Suprapubic skin (tissue), 4 donors: ENCODE data around the gene RAB34. TPM values are rescaled to one million over a fixed set of nuclear protein-coding genes. Genes with fewer than 3 reads are reported as not detected.

Source experiments
- DNase-seq, 2 donors: peaks; one replicate each; pipeline ENCODE4 v3.0.0-alpha.2; 2019; ENCODE audit warnings: low spot score in 2 of 2
- H3K27ac ChIP-seq: fragments of 200-600 bp; sonication (generic); one replicate; pipeline ENCODE4 v1.5.1; 2019
- H3K27me3 ChIP-seq: fragments of 200-600 bp; sonication (generic); one replicate; pipeline ENCODE4 v1.5.1; 2019
- H3K36me3 ChIP-seq: fragments of 200-600 bp; sonication (generic); one replicate; pipeline ENCODE4 v1.5.1; 2019
- H3K4me1 ChIP-seq: fragments of 200-600 bp; sonication (generic); one replicate; pipeline ENCODE4 v1.5.1; 2019
- H3K4me3 ChIP-seq: fragments of 200-600 bp; sonication (generic); one replicate; pipeline ENCODE4 v1.5.1; 2019; ENCODE audit warnings: mild to moderate bottlenecking
- H3K9me3 ChIP-seq: fragments of 200-600 bp; sonication (generic); one replicate; pipeline ENCODE4 v1.5.1; 2019
- CTCF ChIP-seq, 2 donors: fragments of 200-600 bp in 1 of 2; fragments of 450-650 bp in 1 of 2; sonication (generic) in 1 of 2; IDR thresholded peaks; one replicate each; pipeline ENCODE4 v1.5.1; 2016 to 2019; ENCODE audit warnings: antibody characterized with exemption in 2 of 2, mild to moderate bottlenecking in 1 of 2, moderate library complexity in 1 of 2
- EP300 ChIP-seq: sonication (generic); formaldehyde crosslinking; IDR thresholded peaks from one replicate; pipeline ENCODE4 v1.6.1; 2017; ENCODE audit warnings: antibody characterized with exemption
- POLR2A ChIP-seq, 2 donors: fragments of 450-650 bp; IDR thresholded peaks; one replicate each; pipeline ENCODE4 v1.6.1; 2017; ENCODE audit warnings: antibody characterized with exemption in 2 of 2, mild to moderate bottlenecking in 2 of 2, moderate library complexity in 2 of 2
- POLR2AphosphoS5 ChIP-seq, 3 donors: sonication (generic); formaldehyde crosslinking; IDR thresholded peaks; one replicate each; pipeline ENCODE4 v1.6.1; 2017; ENCODE audit warnings: antibody characterized with exemption in 3 of 3
- WGBS: methylation state at CpG from one replicate; pipeline ENCODE4 v1.1.5; 2018; 5-methylcytosine and 5-hydroxymethylcytosine counted together
- total RNA-seq, 4 donors: library from RNA; depleted of rRNA; stranded (reverse); fragments of >200 nt; gene quantifications; one replicate each; pipeline ENCODE4 v1.1.0, GENCODE V29; 2016

The RAB34 gene
- total RNA-seq, 4 donors from 2014 or later = 60.7 to 96.1 (median 77.6) TPM

GRCh38 chr17:28745786-28746411 lies 28.2 kb upstream of the RAB34 start:
- Histone ChIP-seq H3K36me3 (peaks cover 23% of the 10 kb centered on the region), H3K27me3 (no peaks in the 10 kb centered on the region), H3K27ac (peak overlapping the region; percentile 95), H3K4me1 (peaks cover 87% of the 10 kb centered on the region), H3K4me3 (peak overlapping the region; percentile 68), H3K9me3 (no peaks in the 10 kb centered on the region)
- TF ChIP-seq EP300 (no peak), POLR2AphosphoS5 (IDR thresholded peaks at IDR 0.05) (peak in 1 of 3 donors; percentile 39)
- DNase-seq = no peak
- 37% methylated on average over 3 of the region's 4 CpGs for WGBS

- peaks cover 83% of the 10 kb centered on the region for H3K4me1 ChIP-seq
- no peak for DNase-seq
- no peaks in the 10 kb centered on the region for H3K9me3 ChIP-seq
- H3K4me3 ChIP-seq = peak overlapping the region; percentile 68
- 7% methylated on average over 22 of the region's 31 CpGs for WGBS
- peaks cover 23% of the 10 kb centered on the region for H3K36me3 ChIP-seq
- TF ChIP-seq EP300 = no peak
- TF ChIP-seq POLR2AphosphoS5 (IDR thresholded peaks at IDR 0.05) = no peak
- no peak for TF ChIP-seq POLR2A (IDR thresholded peaks at IDR 0.05)
- TF ChIP-seq CTCF (IDR thresholded peaks at IDR 0.05) = no peak
- peak overlapping the region; percentile 95 for H3K27ac ChIP-seq
- no peaks in the 10 kb centered on the region for H3K27me3 ChIP-seq
Measured at GRCh38 chr17:28744972-28745785, 27.5 kb upstream of the RAB34 start.

DNA sequence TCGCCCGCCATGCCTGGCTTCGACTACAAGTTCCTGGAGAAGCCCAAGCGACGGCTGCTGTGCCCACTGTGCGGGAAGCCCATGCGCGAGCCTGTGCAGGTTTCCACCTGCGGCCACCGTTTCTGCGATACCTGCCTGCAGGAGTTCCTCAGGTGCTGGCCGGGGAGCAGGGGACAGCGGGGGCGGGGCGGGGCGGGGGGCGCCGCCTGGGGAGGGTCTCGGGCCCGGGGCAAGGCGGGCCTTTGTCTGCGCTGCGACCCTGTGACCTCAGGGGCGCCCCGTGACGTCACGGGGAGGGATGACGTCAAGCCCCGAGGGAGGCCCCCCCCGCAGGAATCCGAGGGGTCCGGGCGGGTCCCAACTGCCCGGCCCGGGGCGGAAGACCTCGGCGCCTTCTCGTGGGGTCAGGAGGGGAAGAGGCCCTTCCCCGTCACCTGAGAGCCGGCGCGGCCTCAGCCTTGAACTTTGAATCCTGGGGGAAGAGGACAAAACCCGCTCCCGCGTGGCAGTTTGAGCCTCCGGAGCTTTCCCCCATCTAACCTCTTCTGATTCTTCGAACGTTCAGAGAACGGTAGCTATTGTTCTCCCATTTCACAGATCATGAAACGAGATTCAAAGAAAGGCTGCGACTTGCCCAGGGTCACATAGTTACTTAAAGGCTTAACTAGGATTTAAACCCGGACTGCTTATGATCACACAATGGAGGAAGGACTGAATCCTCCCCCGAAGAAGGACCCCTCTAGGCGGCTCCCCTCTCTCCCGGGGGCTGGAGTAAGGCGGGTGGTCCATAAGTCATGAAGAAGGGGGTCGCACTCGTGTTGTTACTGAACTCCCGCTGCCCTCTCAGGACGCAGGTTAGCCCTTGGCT lies 26.7 kb upstream of the RAB34 start:
- H3K27me3 ChIP-seq = no peaks in the 10 kb centered on the region
- peaks cover 19% of the 10 kb centered on the region for H3K36me3 ChIP-seq
- H3K4me3 ChIP-seq = peak overlapping the region; percentile 68
- TF ChIP-seq EP300 = no peak
- no peak for TF ChIP-seq CTCF (IDR thresholded peaks at IDR 0.05)
- no peak for TF ChIP-seq POLR2AphosphoS5 (IDR thresholded peaks at IDR 0.05)
- TF ChIP-seq POLR2A (IDR thresholded peaks at IDR 0.05) = no peak
- H3K9me3 ChIP-seq = no peaks in the 10 kb centered on the region
- DNase-seq = no peak
- WGBS = under 1% methylated on average over 22 of the region's 61 CpGs
- H3K4me1 ChIP-seq = peaks cover 76% of the 10 kb centered on the region
- peak overlapping the region; percentile 95 for H3K27ac ChIP-seq

- 2% methylated on average over 9 of the region's 70 CpGs for WGBS
- H3K27me3 ChIP-seq = no peaks in the 10 kb centered on the region
- peak within 1 kb of the TSS; percentile 68 for H3K4me3 ChIP-seq
- peaks cover 11% of the 10 kb centered on the region for H3K36me3 ChIP-seq
- TF ChIP-seq CTCF (IDR thresholded peaks at IDR 0.05) = peak in 1 of 2 donors; percentile 22
- TF ChIP-seq POLR2A (IDR thresholded peaks at IDR 0.05) = peak; percentile 92
- TF ChIP-seq POLR2AphosphoS5 (IDR thresholded peaks at IDR 0.05) = no peak
- peak within 1 kb of the TSS; percentile 95 for H3K27ac ChIP-seq
- peak in 1 of 2 donors; percentile 88 for DNase-seq
- no peaks in the 10 kb centered on the region for H3K9me3 ChIP-seq
- H3K4me1 ChIP-seq = peaks cover 72% of the 10 kb centered on the region
Measured at GRCh38 chr17:28743243-28744103, 25.8 kb upstream of the RAB34 start, which contains the start of gene TRAF4. Gene TRAF4, plus strand, starts transcription at chr17:28744011. Its CDS starts 102 bp downstream, at chr17:28744113.
